Right lobe of liver (tissue), 6 donors: ENCODE results near the gene BOD1L1. TPM values are rescaled to one million over a fixed set of nuclear protein-coding genes. Genes with fewer than 3 reads are reported as not detected.

ENCODE experiments used
- ATAC-seq, 4 donors: fragments of 200-7000 bp; cut with Tn5 transposase; one replicate each; pipeline ENCODE4 v1.9.1; 2020; ENCODE audit warnings: mild to moderate bottlenecking in 4 of 4, moderate library complexity in 4 of 4
- DNase-seq, 3 donors: peaks; one replicate each; pipeline ENCODE4 v3.0.0-alpha.2; 2020
- H3K27ac ChIP-seq, 3 donors: fragments of 200-600 bp; one replicate each; pipeline ENCODE4 v1.8.0; 2022
- H3K27me3 ChIP-seq, 2 donors: fragments of 200-600 bp; one replicate each; pipeline ENCODE4 v1.8.0; 2022
- H3K36me3 ChIP-seq, 4 donors: fragments of 200-600 bp; sonication (generic) in 1 of 4; one replicate each; pipeline versions ENCODE4 v1.5.1 to v1.8.0; 2017 to 2022; ENCODE audit warnings: control low read depth in 1 of 4
- H3K4me1 ChIP-seq, 4 donors: fragments of 200-600 bp; sonication (generic) in 1 of 4; one replicate each; pipeline versions ENCODE4 v1.5.1 to v1.8.0; 2017 to 2022; ENCODE audit warnings: control low read depth in 1 of 4
- H3K4me3 ChIP-seq, 3 donors: fragments of 200-600 bp; one replicate each; pipeline ENCODE4 v1.8.0; 2022
- H3K9me3 ChIP-seq, 4 donors: fragments of 200-600 bp; sonication (generic) in 1 of 4; one replicate each; pipeline versions ENCODE4 v1.5.1 to v1.8.0; 2017 to 2022; ENCODE audit warnings: control low read depth in 1 of 4
- POLR2A ChIP-seq: fragments of 450-650 bp; IDR thresholded peaks from one replicate; pipeline ENCODE4 v1.6.1; 2017; ENCODE audit warnings: antibody characterized with exemption, mild to moderate bottlenecking
- WGBS: methylation state at CpG from one replicate; pipeline ENCODE4 v1.1.6; 2018; ENCODE audit warnings: low coverage, low lambda C conversion rate; ENCODE audit not compliant: insufficient coverage; ENCODE audit errors: missing lambda C conversion rate; 5-methylcytosine and 5-hydroxymethylcytosine counted together
- intact Hi-C, 2 donors: fragments of 100-400 bp; cut with DNase I; formaldehyde crosslinking; loops; one replicate each; pipeline versions ENCODE4 v1.11.2 to v1.14.1; 2022
- total RNA-seq, 6 experiments: library from RNA; depleted of rRNA in 2 of 6; stranded (reverse); fragments of >200 nt in 2 of 6; fragmentation: NEBNext Ultra II Directional in 3 of 6; extraction: Animal tissue kit (Norgen Biotek cat#: 25700) in 3 of 6; gene quantifications; one replicate each; pipeline versions ENCODE4 v1.1.0 to v1.2.4, GENCODE V29; 2016 to 2023
- TF ChIP-seq, protein P1 (sequence below), 4 donors: fragments of 200-600 bp in 3 of 4; fragments of 450-650 bp in 1 of 4; IDR thresholded peaks; one replicate each; pipeline versions ENCODE4 v1.5.1 to v1.8.0; 2016 to 2022; ENCODE audit warnings: antibody characterized with exemption in 4 of 4, mild to moderate bottlenecking in 2 of 4
- donor health status: DM: no; HTN: yes; CAD: no.
- donor health status: DM: no; HTN: no; CAD: no.
- donor health status: DM: no; HTN: no; CAD: no.
- donor health status: DM: no; HTN: yes; CAD: no.
- donor health status: DM: no; HTN: yes; CAD: no.

The BOD1L1 gene
- total RNA-seq, 6 experiments from 2014 or later = 8.7 to 13.8 (median 11.6) TPM

DNA sequence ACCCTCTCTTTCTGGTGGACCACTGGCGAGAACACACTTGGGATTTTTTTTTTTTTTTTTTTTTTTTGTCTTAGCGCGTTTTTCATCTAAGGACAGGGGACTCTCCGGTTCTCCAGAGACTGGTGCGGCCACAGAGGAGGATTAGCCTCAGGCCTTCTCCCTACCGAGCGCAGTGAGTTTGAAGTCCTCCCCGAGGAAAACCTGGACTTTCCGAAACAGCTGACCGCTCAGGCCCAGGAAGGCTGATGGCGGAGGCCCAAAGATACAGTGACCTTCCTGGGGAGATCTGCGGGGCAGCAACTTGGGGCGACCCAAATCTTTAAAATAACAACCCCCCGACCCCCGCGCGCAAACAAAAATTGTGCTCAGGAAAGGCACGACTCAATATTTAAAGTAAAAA is 92.4 kb downstream of the BOD1L1 start:
- Histone ChIP-seq H3K9me3 (no peaks in the 10 kb centered on the region), H3K4me1 (peaks cover 0 to 9% (median 2%) of the 10 kb centered on the region in 4 donors), H3K27me3 (peaks cover 26 to 50% of the 10 kb centered on the region in 2 donors), H3K27ac (no peak overlapping the region), H3K4me3 (no peak overlapping the region), H3K36me3 (no peaks in the 10 kb centered on the region)
- WGBS = 2% methylated on average over 15 of the region's 18 CpGs
- DNase-seq (no peak), ATAC-seq (no peak)
- TF ChIP-seq, protein P1, sequence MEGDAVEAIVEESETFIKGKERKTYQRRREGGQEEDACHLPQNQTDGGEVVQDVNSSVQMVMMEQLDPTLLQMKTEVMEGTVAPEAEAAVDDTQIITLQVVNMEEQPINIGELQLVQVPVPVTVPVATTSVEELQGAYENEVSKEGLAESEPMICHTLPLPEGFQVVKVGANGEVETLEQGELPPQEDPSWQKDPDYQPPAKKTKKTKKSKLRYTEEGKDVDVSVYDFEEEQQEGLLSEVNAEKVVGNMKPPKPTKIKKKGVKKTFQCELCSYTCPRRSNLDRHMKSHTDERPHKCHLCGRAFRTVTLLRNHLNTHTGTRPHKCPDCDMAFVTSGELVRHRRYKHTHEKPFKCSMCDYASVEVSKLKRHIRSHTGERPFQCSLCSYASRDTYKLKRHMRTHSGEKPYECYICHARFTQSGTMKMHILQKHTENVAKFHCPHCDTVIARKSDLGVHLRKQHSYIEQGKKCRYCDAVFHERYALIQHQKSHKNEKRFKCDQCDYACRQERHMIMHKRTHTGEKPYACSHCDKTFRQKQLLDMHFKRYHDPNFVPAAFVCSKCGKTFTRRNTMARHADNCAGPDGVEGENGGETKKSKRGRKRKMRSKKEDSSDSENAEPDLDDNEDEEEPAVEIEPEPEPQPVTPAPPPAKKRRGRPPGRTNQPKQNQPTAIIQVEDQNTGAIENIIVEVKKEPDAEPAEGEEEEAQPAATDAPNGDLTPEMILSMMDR (IDR thresholded peaks at IDR 0.05) = no peak
- no peak for TF ChIP-seq POLR2A
- intact Hi-C loops = loop anchor here in 1 of 2 donors (10.0 kb wide), 1 partner anchor 790 kb away; no protein-coding TSS in a partner anchor

DNA sequence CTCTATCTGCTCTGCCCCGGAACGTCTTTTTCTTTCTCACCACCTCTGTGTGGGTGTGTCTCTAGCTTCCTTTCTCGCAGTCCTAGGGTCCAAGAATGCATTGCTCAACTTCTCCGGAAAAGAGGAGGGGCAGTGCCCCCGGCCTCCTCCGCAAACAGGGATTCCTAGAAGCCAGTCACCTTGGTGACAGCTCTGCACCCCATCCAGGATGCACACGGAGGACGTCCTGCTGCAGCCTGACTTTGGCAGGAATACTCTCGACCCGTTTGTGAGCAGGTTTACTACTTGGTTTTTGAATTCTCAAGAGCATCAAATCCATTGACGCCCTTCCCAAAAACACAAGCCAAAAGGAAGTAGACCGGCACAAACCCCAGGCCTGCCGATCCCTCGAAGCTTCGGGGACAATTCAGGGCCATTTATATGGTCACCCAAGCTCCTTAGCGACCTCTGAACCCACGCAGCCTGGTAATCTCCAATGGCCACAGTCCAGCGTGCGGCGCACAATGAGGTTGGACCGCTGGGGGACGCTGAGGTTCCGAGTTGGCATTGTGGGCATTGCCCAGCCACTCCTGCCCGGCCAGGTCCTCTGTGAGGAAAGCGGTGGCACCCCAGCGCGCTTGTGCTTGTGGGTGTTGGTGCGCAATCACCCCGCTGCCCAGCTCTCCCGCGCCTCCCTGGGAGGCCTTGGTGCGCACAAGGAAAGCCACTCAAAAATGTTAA is 93.0 kb downstream of the BOD1L1 start:
- intact Hi-C loops = loop anchor here in 1 of 2 donors (10.0 kb wide), 1 partner anchor 790 kb away; no protein-coding TSS in a partner anchor
- H3K36me3 ChIP-seq = no peaks in the 10 kb centered on the region
- H3K27ac ChIP-seq = no peak overlapping the region
- H3K9me3 ChIP-seq = no peaks in the 10 kb centered on the region
- WGBS = 2% methylated on average over 17 of the region's 32 CpGs
- no peak overlapping the region for H3K4me3 ChIP-seq
- H3K27me3 ChIP-seq = peaks cover 26 to 46% of the 10 kb centered on the region in 2 donors
- no peak for ATAC-seq
- peaks cover 0 to 4% (median 0%) of the 10 kb centered on the region in 4 donors for H3K4me1 ChIP-seq
- TF ChIP-seq, protein P1 (IDR thresholded peaks at IDR 0.05) = no peak
- TF ChIP-seq POLR2A = no peak
- DNase-seq = no peak

DNA sequence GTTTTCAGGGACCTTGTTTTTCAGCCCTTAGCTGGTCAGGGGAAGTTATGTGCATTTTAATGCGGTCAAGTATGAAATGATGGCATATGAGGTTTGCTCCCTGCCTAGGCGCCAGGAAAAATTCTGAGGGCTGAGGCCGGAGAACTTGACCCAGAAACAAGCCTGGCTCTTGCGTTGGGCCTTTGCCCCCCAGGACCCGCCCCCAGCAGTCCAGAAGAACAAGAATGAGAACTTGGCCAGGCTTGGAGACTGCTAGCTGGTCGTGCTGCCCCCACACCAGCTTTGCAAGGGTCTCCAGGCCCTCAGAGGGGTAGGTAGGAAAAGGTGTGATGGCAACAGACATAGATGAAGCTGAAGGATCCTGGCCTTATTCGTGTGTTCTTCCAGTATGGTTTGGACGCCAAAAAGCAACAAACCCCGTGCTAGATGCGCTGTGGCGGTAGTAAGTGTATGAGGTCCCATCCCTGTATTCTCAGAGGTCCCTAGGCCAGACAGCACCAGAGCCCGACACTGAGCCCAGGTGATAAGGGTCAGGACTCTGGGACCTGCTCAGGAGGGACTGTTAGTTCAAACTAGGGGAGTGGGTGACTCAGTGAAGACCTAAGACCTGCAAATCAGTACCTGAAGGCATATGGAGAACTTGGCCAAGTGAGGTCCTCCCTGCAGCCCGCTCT is 93.7 kb downstream of the BOD1L1 start:
- Histone ChIP-seq H3K27ac (no peak overlapping the region), H3K27me3 (peaks cover 22 to 46% of the 10 kb centered on the region in 2 donors), H3K4me3 (no peak overlapping the region), H3K9me3 (no peaks in the 10 kb centered on the region), H3K4me1 (peaks cover 0 to 5% (median 0%) of the 10 kb centered on the region in 4 donors), H3K36me3 (no peaks in the 10 kb centered on the region)
- ATAC-seq = no peak
- WGBS = 11% methylated on average over 11 of the region's 13 CpGs
- DNase-seq = no peak
- intact Hi-C loops = loop anchor here in 1 of 2 donors (10.0 kb wide), 1 partner anchor 789 kb away; no protein-coding TSS in a partner anchor
- no peak for TF ChIP-seq POLR2A
- TF ChIP-seq, protein P1 (IDR thresholded peaks at IDR 0.05) = no peak

DNA sequence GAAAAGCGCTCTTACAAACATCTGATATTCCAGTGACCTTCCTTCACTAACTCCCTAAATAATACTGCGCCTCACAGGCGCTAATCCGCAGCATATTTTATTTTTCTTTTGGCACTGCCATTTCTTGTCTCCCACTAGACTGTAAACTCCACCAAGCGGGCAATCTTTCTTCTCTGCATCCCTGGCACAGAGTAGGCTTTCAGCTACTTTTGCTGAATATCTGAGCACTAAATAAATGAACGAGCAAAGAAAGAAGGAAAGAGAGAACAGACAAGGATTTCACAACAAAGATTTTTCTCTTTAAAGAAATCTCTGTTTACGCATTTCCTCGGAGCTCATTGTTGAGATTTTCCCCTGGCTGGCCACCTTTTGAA is 95.9 kb downstream of the BOD1L1 start:
- Histone ChIP-seq H3K36me3 (no peaks in the 10 kb centered on the region), H3K4me1 (peaks cover 0 to 5% (median 0%) of the 10 kb centered on the region in 4 donors), H3K9me3 (no peaks in the 10 kb centered on the region), H3K27me3 (peaks cover 16 to 42% of the 10 kb centered on the region in 2 donors), H3K27ac (no peak overlapping the region), H3K4me3 (no peak overlapping the region)
- ATAC-seq (no peak), DNase-seq (no peak)
- intact Hi-C loops = loop anchor here in 1 of 2 donors (10.0 kb wide), 1 partner anchor 787 kb away; no protein-coding TSS in a partner anchor
- 21% methylated on average over 8 of the region's 8 CpGs for WGBS
- TF ChIP-seq POLR2A = no peak
- TF ChIP-seq, protein P1 (IDR thresholded peaks at IDR 0.05) = no peak
